GM18520 (cell line): ENCODE data around the gene UBALD2.
A peak's percentile ranks its signal among the peaks of the same experiment; 100 is the strongest.
"Not testable (repeated sequence)": the region's sequence is repeated elsewhere in the genome, so short reads cannot be mapped to it uniquely, and the experiment has no call there.

Experiments used
- ATAC-seq: cut with Tn5 transposase; IDR thresholded peaks from one replicate; pipeline ENCODE4 v1.9.1; 2021; ENCODE audit not compliant: unreplicated experiment

The UBALD2 gene

GRCh38 chr17:76264755-76265623 lies at the start of gene UBALD2:
Gene UBALD2 (plus strand): TSS chr17:76265348. CDS start chr17:76265506, 158 bp downstream.
- peak; percentile 54 for ATAC-seq

- ATAC-seq = no peak
Observed at GRCh38 chr17:76217081-76217480, 48.1 kb upstream of the UBALD2 start.

- no peak for ATAC-seq
Observed at GRCh38 chr17:76219670-76220383, 45.3 kb upstream of the UBALD2 start.

GRCh38 chr17:76223802-76224201 lies 41.3 kb upstream of the UBALD2 start:
- no peak for ATAC-seq

GRCh38 chr17:76225373-76226086 lies 39.6 kb upstream of the UBALD2 start:
- ATAC-seq = not testable (repeated sequence)

GRCh38 chr17:76226749-76227148 lies 38.4 kb upstream of the UBALD2 start:
- not testable (repeated sequence) for ATAC-seq

GRCh38 chr17:76232342-76232741 lies 32.8 kb upstream of the UBALD2 start:
- ATAC-seq = no peak

GRCh38 chr17:76233588-76234353 lies 31.4 kb upstream of the UBALD2 start:
- ATAC-seq = no peak

GRCh38 chr17:76234354-76234679 lies 30.8 kb upstream of the UBALD2 start:
- ATAC-seq = no peak

GRCh38 chr17:76235883-76236282 lies 29.3 kb upstream of the UBALD2 start:
- ATAC-seq = no peak

- no peak for ATAC-seq
Observed at GRCh38 chr17:76236603-76237002, 28.5 kb upstream of the UBALD2 start.

GRCh38 chr17:76237859-76238313 lies 27.3 kb upstream of the UBALD2 start:
- ATAC-seq = no peak

- no peak for ATAC-seq
Observed at GRCh38 chr17:76238847-76239537, 26.2 kb upstream of the UBALD2 start.

- no peak for ATAC-seq
Observed at GRCh38 chr17:76239538-76240274, 25.4 kb upstream of the UBALD2 start.

GRCh38 chr17:76240461-76241203 lies 24.5 kb upstream of the UBALD2 start, which contains the start of gene RNF157:
Gene RNF157 (minus strand): TSS chr17:76240493. CDS start chr17:76240240, 253 bp downstream.
- peak; percentile 82 for ATAC-seq

GRCh38 chr17:76241204-76241538 lies 24.0 kb upstream of the UBALD2 start:
- no peak for ATAC-seq

- no peak for ATAC-seq
Observed at GRCh38 chr17:76241691-76242255, 23.4 kb upstream of the UBALD2 start.
